IMR-90 (cell line): ENCODE data around the gene ZNF844. TPM values are rescaled to one million over a fixed set of nuclear protein-coding genes. Genes with fewer than 3 reads are reported as not detected.

Experiments used
- ATAC-seq: fragments of 200-7000 bp; cut with Tn5 transposase; 2 replicates; pipeline ENCODE4 v1.9.1; 2020; ENCODE audit warnings: low read depth, mild to moderate bottlenecking, moderate library complexity
- BruUV-seq: library from RNA; stranded (reverse); fragments of 400-500 nt; replicated peaks from 2 replicates; lab custom pipeline; 2021; lab: Mats Ljungman, UMichigan
- CTCF ChIA-PET: fragments of 300-600 bp; formaldehyde crosslinking; extraction: SDS; loops from one replicate; lab custom pipeline; 2021; ENCODE audit warnings: antibody characterized with exemption; lab: Yijun Ruan, JAX
- POLR2A ChIA-PET: fragments of 300-600 bp; sonication (Branson Sonifier 250); formaldehyde crosslinking; loops from one replicate; lab custom pipeline; 2022; ENCODE audit warnings: antibody characterized with exemption; ENCODE audit not compliant: unreplicated experiment; lab: Charles Lee
- DNase-seq: peaks from one replicate; pipeline ENCODE4 v3.0.0; 2013
- H2AFZ ChIP-seq: replicated peaks from 2 replicates; pipeline ENCODE3; 2013; ENCODE audit warnings: low read length, mild to moderate bottlenecking; ENCODE audit not compliant: poor library complexity
- H2AK5ac ChIP-seq: 2 replicates; pipeline ENCODE4 v1.6.1; 2013; ENCODE audit warnings: low read depth, low read length, inconsistent platforms
- H2AK9ac ChIP-seq: replicated peaks from 2 replicates; pipeline ENCODE3; 2013; ENCODE audit warnings: mild to moderate bottlenecking, low read depth, low read length, moderate library complexity; ENCODE audit not compliant: poor library complexity
- H2BK120ac ChIP-seq: 2 replicates; pipeline ENCODE4 v1.6.1; 2013; ENCODE audit warnings: low read depth, low read length, inconsistent platforms
- H2BK15ac ChIP-seq: 3 replicates; pipeline ENCODE4 v1.6.1; 2013; ENCODE audit warnings: low read depth, low read length, inconsistent platforms
- H2BK20ac ChIP-seq: 2 replicates; pipeline ENCODE4 v1.6.1; 2013; ENCODE audit warnings: low read depth, mild to moderate bottlenecking, inconsistent platforms, low read length, moderate library complexity
- H2BK5ac ChIP-seq: 2 replicates; pipeline ENCODE4 v1.6.1; 2013; ENCODE audit warnings: mild to moderate bottlenecking, low read depth, low read length, inconsistent platforms; ENCODE audit not compliant: poor library complexity, severe bottlenecking
- H3K14ac ChIP-seq: replicated peaks from 2 replicates; pipeline ENCODE4 v1.6.1; 2013; ENCODE audit warnings: low read depth, low read length, inconsistent platforms
- H3K18ac ChIP-seq: 2 replicates; pipeline ENCODE4 v1.6.1; 2013; ENCODE audit warnings: low read depth, low read length, control low read depth
- H3K23ac ChIP-seq: 2 replicates; pipeline ENCODE4 v1.6.1; 2013; ENCODE audit warnings: low read depth, low read length, inconsistent platforms
- H3K27ac ChIP-seq: 2 replicates; pipeline ENCODE4 v1.5.1; 2013; ENCODE audit warnings: mild to moderate bottlenecking, control low read depth, low read length; ENCODE audit not compliant: insufficient read depth
- H3K27me3 ChIP-seq: 2 replicates; pipeline ENCODE4 v1.6.1; 2013; ENCODE audit warnings: low read length; ENCODE audit not compliant: control insufficient read depth, insufficient read depth
- H3K36me3 ChIP-seq: 2 replicates; pipeline ENCODE4 v1.6.1; 2013; ENCODE audit warnings: low read length, mixed read lengths; ENCODE audit not compliant: control insufficient read depth, insufficient read depth
- H3K4ac ChIP-seq: 2 replicates; pipeline ENCODE4 v1.6.1; 2013; ENCODE audit warnings: low read depth, low read length, inconsistent platforms
- H3K4me1 ChIP-seq: 2 replicates; pipeline ENCODE4 v1.6.1; 2013; ENCODE audit warnings: low read length, mixed read lengths; ENCODE audit not compliant: control insufficient read depth, insufficient read depth
- H3K4me2 ChIP-seq: 2 replicates; pipeline ENCODE4 v1.6.1; 2013; ENCODE audit warnings: low read depth, mild to moderate bottlenecking, control low read depth, low read length, moderate library complexity
- H3K4me3 ChIP-seq: 2 replicates; pipeline ENCODE4 v1.5.1; 2013; ENCODE audit warnings: low read depth, mild to moderate bottlenecking, control low read depth, low read length, moderate library complexity; ENCODE audit not compliant: insufficient read depth
- H3K56ac ChIP-seq: 2 replicates; pipeline ENCODE4 v1.6.1; 2013; ENCODE audit warnings: low read length, inconsistent platforms; ENCODE audit not compliant: insufficient read depth; ENCODE audit errors: extremely low read depth
- H3K79me1 ChIP-seq, 2 experiments: 2 replicates each; pipeline ENCODE4 v1.6.1; 2013; ENCODE audit warnings: low read length in 2 of 2, inconsistent platforms in 1 of 2, low read depth in 1 of 2
- H3K9ac ChIP-seq: 2 replicates; pipeline ENCODE4 v1.6.1; 2013; ENCODE audit warnings: low read depth, low read length, control low read depth
- H3K9me1 ChIP-seq: 2 replicates; pipeline ENCODE4 v1.6.1; 2013; ENCODE audit warnings: low read length, inconsistent platforms; ENCODE audit not compliant: insufficient read depth
- H3K9me3 ChIP-seq: 2 replicates; pipeline ENCODE4 v1.6.1; 2013; ENCODE audit warnings: low read length; ENCODE audit not compliant: control insufficient read depth, insufficient read depth
- H4K20me1 ChIP-seq: 2 replicates; pipeline ENCODE4 v1.6.1; 2013; ENCODE audit warnings: low read length, inconsistent platforms; ENCODE audit not compliant: insufficient read depth
- H4K5ac ChIP-seq: 2 replicates; pipeline ENCODE4 v1.6.1; 2013; ENCODE audit warnings: mild to moderate bottlenecking, low read depth, low read length, control low read depth
- H4K8ac ChIP-seq, 2 experiments: 2 replicates each; pipeline ENCODE4 v1.6.1; 2013; ENCODE audit warnings: low read depth in 2 of 2, low read length in 2 of 2, control low read depth in 1 of 2, inconsistent platforms in 1 of 2
- H4K91ac ChIP-seq: 2 replicates; pipeline ENCODE4 v1.6.1; 2013; ENCODE audit warnings: low read depth, low read length, inconsistent platforms; ENCODE audit not compliant: insufficient read depth
- RAD21 ChIP-seq: IDR thresholded peaks from 2 replicates; pipeline ENCODE4 v1.6.1; 2012; ENCODE audit warnings: low read length, improper control_type of control experiment
- WGBS, 2 experiments: methylation state at CpG; one replicate each; pipeline versions ENCODE4 v1.1.5 to v1.1.7; 2013; ENCODE audit warnings: missing lambda C conversion rate in 2 of 2; ENCODE audit not compliant: insufficient read length in 1 of 2; ENCODE audit errors: extremely low coverage in 2 of 2; 5-methylcytosine and 5-hydroxymethylcytosine counted together
- dilution Hi-C: fragments of 300-500 bp; cut with HindIII; formaldehyde crosslinking; loops from one replicate; pipeline ENCODE4 v1.14.3; 2018; ENCODE audit warnings: low sequenced_read_pairs; ENCODE audit not compliant: unreplicated experiment
- in situ Hi-C: fragments of 300-500 bp; cut with MboI; formaldehyde crosslinking; loops from 3 replicates; pipeline ENCODE4 v1.14.3; 2019; ENCODE audit warnings: low sequenced_read_pairs, inconsistent platforms, mixed read lengths
- intact Hi-C: fragments of 100-400 bp; cut with micrococcal nuclease; formaldehyde crosslinking; loops from 2 replicates; pipeline ENCODE4 v1.10.0; 2022
- polyA plus RNA-seq, 3 experiments: library from polyadenylated mRNA; depleted of rRNA; stranded (reverse); fragments of >200 nt; gene quantifications; 2 replicates each; pipeline ENCODE4 v1.2.3, GENCODE V29; 2012; ENCODE audit warnings: low replicate concordance in 1 of 3
- total RNA-seq: library from RNA; depleted of rRNA; stranded (reverse); fragments of >200 nt; gene quantifications from 2 replicates; pipeline ENCODE4 v1.2.3, GENCODE V29; 2012
- TF ChIP-seq, protein P1 (sequence below): fragments of 150-350 bp; IDR thresholded peaks from 2 replicates; pipeline ENCODE4 v1.6.1; 2017; ENCODE audit warnings: mild to moderate bottlenecking, antibody characterized with exemption, low read length, low read depth

ZNF844 gene
- total and polyA plus RNA-seq, 2 of the 4 experiments (the other 2 are of a cell fraction) = 1.6 to 12.0 TPM

DNA sequence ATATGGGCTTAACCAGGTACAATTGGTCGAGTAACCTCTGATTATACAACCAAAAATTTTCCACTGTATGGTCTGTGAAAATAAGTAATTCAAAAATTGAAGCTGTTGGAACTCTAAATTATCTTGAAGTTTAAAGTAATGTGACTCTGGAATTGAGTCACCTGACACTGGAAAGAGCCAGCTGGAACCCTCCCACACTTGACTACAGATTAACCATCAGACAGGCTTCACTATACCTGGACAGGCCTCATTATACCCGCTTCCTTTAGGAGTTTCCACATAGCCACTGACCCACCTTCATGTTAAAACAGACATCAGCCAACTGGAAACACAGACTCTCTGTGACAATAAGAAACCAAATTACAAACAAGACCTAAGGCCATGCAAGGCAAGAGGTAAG is 30.3 kb upstream of the ZNF844 start:
- no peaks in the 10 kb centered on the region for H4K20me1 ChIP-seq
- ChIA-PET CTCF (no interaction called here), POLR2A (interaction anchor here (1.0 kb wide), 1 partner anchor 13 kb away, joined by 3 read pairs; no protein-coding TSS in a partner anchor)
- no peaks in the 10 kb centered on the region for H3K4me1 ChIP-seq
- no peak overlapping the region for H3K4ac ChIP-seq
- peak overlapping the region; percentile 90 for H3K4me3 ChIP-seq
- no peak overlapping the region for H2AK5ac ChIP-seq
- 0 out of 2 replicates have a peak overlapping the region, but pooled peaks have one; percentile 60 for H3K23ac ChIP-seq
- dilution Hi-C loops (no loop called here), intact Hi-C loops (no loop called here), in situ Hi-C loops (no loop called here)
- peak overlapping the region; percentile 73 for H3K4me2 ChIP-seq
- H4K8ac ChIP-seq = no peak overlapping the region
- no peak overlapping the region for H2BK120ac ChIP-seq
- no peak overlapping the region for H4K91ac ChIP-seq
- no peak overlapping the region for H2BK5ac ChIP-seq
- TSS peak; percentile 55 for BruUV-seq
- no peak overlapping the region for H3K18ac ChIP-seq
- no peak overlapping the region for H2BK20ac ChIP-seq
- peaks cover 2% of the 10 kb centered on the region for H3K36me3 ChIP-seq
- H2AK9ac ChIP-seq = no peak overlapping the region
- 80% methylated on average over 1 of the region's 2 CpGs; no CpG with 5 or more reads in 1 of the 2 experiments for WGBS, 2 experiments
- H3K9me3 ChIP-seq = no peaks in the 10 kb centered on the region; the same call in 1 of the 2 replicates
- H3K79me1 ChIP-seq = peaks cover 0 to 20% of the 10 kb centered on the region in 2 experiments; a peak in 2 of 4 replicates
- H3K14ac ChIP-seq = no peak overlapping the region
- no peaks in the 10 kb centered on the region for H3K27me3 ChIP-seq
- DNase-seq = no peak
- no peaks in the 10 kb centered on the region for H3K9me1 ChIP-seq
- no peak for TF ChIP-seq RAD21
- TF ChIP-seq, protein P1, sequence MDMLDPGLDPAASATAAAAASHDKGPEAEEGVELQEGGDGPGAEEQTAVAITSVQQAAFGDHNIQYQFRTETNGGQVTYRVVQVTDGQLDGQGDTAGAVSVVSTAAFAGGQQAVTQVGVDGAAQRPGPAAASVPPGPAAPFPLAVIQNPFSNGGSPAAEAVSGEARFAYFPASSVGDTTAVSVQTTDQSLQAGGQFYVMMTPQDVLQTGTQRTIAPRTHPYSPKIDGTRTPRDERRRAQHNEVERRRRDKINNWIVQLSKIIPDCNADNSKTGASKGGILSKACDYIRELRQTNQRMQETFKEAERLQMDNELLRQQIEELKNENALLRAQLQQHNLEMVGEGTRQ = peak; percentile 58; the same call in 1 of the 2 replicates
- no peak overlapping the region for H3K27ac ChIP-seq
- no peak overlapping the region for H3K56ac ChIP-seq
- no peak for ATAC-seq
- no peak overlapping the region for H2BK15ac ChIP-seq
- no peak overlapping the region for H2AFZ ChIP-seq
- 0 out of 2 replicates have a peak overlapping the region, but pooled peaks have one; percentile 97 for H3K9ac ChIP-seq
- H4K5ac ChIP-seq = no peak overlapping the region
